Midbrain (tissue), 1 donor: ENCODE measurements around the gene NDUFA11.
A peak's percentile ranks its signal among the peaks of the same experiment; 100 is the strongest.

ENCODE experiments used
- DNase-seq: peaks from one replicate; lab custom pipeline; 2025; lab: John Stamatoyannopoulos, UW

The NDUFA11 gene

DNA sequence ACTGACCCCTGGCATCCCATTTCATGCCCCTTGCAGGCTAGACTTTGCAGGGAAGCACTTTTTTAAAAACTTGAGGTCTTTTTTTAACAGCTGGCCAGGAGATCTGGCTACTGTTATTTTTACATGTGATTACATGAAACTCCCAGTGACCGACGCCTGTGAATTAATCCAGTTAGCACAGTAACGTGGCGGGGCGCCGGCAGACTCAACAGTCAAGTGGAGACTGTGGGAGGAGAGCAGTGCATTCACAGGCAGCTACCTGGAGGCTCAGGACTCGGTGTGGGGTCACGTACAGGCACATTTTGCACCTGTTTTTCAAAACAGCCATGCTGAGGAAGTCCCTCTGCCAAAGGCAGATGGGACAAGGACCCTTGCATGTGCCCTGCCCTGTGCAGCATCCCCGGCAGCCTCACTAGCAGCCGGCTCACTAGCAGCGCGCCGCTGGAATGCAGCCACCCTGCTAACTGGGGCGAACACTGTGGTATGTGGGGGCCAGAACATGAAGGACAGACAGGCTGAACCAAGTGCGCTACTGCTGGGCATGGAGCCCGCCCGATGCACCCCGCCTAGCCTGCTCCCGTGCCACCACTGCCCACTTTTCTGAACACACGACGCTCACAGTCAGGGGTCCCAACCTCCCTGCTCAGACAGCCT is 29.1 kb upstream of the NDUFA11 start:
- no peak for DNase-seq

GRCh38 chr19:5932146-5932545 is 28.6 kb upstream of the NDUFA11 start:
- DNase-seq = no peak

DNA sequence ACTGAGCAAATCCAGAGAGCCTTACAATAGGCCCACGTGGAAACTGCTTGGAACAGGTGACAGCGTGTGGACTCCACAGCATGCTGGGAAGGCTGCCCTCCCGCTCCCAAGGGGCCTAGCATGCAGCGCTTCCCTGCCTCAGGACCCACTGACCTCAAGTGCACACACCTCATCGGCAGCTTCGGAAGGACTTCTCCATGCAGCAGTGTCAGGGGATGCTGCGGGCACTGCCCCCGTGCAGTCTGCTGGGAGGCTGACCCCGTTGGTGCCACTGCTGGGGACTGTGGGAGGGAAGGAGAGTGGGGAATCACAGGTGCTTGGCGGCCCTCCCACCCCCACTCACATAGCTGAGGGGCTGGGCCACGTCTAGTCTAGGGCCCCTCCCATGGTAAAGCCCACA is 27.7 kb upstream of the NDUFA11 start:
- no peak for DNase-seq

GRCh38 chr19:5929625-5930024 is 26.0 kb upstream of the NDUFA11 start:
- DNase-seq = no peak

DNA sequence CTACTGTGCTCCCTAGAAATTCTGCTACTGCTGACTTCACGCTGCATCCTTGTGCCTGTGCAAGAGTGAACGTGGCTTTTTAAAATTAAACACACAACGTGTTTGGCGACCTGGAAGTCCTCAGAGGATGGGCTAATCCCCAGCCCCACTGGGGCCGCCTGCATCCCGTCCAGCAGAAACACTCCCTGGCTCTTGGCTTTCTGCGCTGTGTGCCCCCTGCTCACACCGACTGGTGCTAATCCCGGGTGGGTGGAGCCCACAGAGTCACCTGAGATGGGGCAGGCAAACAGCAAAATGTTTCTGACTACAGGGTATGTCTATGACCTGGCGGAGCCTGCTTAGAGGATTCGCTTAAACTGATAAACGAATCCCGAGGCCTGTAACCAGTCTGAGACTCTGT is 25.6 kb upstream of the NDUFA11 start:
- DNase-seq = no peak

GRCh38 chr19:5927441-5927821 is 23.8 kb upstream of the NDUFA11 start:
- no peak for DNase-seq

DNA sequence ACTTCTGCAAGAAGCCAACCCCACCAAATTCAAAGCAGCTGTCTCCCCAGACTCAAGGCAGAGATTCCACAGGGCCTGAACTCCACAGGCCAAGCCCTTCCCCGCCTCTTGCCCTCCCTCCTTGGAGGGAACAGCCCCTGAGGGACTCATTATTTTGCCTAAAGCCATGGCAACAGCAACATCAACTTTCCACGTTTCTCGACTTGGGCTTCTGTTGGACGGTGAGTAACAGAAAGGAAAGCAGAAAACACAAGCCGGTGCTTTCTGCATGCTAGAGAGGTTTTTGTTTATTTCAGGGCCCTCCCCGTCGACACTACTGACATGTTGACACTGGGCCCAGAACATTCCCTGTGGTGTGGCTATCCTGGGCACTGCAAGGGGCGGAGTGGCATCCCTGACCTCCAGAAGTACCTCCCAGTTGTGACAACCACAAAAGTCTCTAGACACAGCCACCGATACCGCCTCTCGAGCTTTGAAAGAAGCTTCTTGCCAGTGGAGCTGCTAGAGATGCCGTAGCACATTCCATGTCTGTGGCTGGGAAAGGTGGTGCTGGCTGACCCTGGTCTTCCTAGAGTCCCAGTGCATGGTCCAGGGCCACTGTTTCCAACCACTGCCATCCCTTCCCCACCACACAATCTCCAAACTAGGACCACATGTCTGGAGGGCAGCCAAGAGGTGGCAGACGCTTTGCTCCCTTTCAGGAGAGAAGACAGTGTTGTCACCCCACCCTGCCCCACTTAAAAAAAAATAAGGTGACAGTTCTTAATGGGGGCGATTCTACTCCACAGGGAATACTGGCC is 23.3 kb upstream of the NDUFA11 start:
- DNase-seq = no peak

DNA sequence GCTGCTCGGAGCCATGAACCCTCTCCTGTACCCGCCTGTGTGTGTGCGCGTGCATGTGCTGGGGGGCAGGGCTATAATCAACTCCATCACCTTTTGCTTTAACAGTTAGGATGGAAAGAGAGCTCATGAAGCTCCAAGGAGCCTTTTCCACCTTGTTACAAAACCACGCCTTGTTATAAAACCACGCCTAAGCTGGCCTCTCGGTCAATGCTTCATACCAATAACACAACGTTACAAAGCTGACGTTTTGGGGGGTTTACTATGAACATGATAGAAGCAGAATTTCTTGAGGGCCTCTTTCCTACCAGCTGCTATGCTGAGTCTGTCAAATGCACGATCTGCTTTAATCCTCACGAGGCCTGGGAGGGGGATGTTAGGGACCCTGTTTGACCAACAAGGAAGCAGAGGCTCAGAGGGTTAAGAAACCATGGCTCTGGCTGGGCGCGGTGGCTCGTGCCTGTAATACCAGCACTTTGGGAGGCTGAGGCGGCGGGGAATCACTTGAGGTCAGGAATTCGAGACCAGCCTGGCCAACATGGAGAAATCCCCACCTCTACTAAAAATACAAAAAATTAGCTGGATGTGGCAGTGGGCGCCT is 22.3 kb upstream of the NDUFA11 start:
- no peak for DNase-seq

DNA sequence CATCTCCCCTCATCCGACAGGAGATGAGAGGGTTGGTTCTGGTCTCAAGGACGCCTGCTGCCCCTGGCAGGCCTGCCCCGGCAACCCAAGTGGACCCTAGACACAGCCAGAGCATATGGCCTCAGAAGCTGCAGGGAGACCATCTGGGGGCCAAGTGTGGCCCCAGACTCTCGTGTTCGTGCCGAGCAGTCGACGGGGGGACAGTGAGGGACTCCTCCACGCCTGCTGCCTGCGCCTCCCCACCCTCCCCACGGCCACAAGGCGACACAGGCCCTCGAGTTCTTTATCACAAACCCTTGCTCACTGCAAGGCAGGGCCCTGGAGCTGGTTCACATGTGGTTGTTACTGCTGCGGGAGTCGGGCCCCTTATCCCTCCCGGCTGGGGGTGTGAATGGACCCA is 19.8 kb upstream of the NDUFA11 start:
- no peak for DNase-seq

GRCh38 chr19:5922161-5922545 is 18.6 kb upstream of the NDUFA11 start:
- no peak for DNase-seq

DNA sequence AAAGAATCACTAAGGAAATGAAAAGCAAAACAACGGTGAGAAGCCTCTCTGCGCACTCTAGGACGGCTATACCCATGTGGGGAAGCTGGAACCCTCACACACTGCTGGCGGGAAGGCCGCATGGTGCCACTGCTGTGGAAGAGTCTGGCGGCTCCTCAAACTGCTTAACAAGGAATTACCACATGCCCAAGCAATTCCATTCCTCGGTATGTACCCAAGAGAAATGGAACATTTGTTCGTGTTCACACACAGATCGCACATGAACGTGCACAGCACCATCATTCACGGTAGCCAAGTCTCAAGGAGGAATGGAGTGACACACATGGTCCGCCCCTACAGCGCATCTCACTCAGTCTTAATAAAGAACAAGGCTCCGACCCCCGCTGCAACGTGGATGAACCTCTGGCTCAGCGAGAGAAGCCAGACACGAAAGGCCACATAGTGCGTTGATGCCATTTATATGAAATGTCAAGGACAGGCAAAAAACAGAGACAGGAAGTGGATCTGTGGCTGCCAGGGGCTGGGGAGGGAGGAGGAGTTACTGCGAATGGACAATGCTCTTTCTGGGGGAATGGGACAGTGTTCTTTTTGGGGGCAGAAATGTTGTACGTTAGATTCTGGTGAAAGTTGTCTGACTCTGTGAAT is 18.0 kb upstream of the NDUFA11 start:
- no peak for DNase-seq

- no peak for DNase-seq
These were observed 15.0 kb upstream of the NDUFA11 start for GRCh38 chr19:5918463-5919079.

GRCh38 chr19:5917431-5918107 is 14.0 kb upstream of the NDUFA11 start:
- DNase-seq = no peak

DNA sequence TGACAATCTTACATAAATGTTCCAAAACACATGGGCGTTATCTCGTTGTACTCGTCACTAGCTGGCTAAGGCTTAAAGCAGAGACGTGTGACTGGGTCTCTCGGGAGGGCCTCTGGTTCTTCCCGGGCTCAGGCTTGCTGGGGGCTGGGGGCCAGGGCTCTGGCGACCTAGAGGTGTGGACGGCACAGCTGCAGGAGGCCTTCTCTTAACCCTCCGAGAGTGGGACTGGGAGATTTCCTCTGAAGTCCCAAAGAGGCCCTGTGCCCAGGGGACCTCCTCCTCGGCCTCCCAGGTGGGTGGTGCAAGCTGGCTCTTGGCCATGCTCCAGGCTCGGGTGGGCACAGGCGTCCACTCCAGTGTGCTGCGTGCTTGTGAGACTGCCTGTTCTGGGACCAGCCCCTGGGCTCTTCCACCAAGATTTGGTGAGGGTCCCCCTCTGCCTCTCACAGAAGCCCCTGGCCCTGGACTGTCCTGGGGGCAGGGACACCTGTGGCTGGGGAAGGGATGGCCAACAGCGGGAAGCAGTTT is 12.7 kb upstream of the NDUFA11 start:
- no peak for DNase-seq

GRCh38 chr19:5915782-5916165 is 12.2 kb upstream of the NDUFA11 start:
- DNase-seq = no peak

DNA sequence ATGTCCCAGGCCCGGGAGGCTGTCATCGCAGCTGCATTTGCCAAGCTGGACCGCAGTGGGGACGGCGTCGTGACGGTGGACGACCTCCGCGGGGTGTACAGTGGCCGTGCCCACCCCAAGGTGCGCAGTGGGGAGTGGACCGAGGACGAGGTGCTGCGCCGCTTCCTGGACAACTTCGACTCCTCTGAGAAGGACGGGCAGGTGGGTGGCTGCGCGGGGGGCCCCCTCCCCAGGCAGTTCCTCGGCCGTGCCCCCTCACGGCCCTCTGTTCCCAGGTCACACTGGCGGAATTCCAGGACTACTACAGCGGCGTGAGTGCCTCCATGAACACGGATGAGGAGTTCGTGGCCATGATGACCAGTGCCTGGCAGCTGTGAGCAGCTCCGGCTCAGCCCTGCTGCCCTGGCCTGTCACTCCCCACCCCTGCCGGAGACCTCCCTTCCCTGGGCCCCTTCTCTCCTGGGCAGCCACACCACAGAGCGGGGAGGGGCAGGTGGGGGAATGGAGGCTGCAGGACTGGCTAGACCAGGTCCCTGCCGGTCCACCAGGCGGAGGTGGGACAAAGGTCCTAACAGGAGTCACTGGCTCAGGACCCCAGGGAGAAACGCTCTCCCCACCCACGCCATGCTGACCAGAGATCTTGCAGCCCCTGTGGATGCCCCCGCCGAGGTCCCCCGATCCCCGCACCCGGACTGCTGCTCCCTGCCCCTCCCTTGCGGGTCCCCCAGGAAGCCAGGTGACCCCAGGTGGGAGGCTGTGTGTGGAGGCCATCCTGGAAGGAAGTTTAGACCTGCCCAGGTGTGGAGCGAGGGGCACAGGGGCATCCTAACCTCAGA is 11.6 kb upstream of the NDUFA11 start:
- DNase-seq = no peak

GRCh38 chr19:5914358-5914774 is 10.8 kb upstream of the NDUFA11 start:
- DNase-seq = no peak

GRCh38 chr19:5913739-5914357 is 10.3 kb upstream of the NDUFA11 start, which contains the start of gene CAPS:
Gene CAPS, plus strand, starts transcription at chr19:5914254. Its CDS starts 153 bp downstream, at chr19:5914407.
- peak; percentile 30 for DNase-seq

- DNase-seq = no peak
These were observed 7.8 kb upstream of the NDUFA11 start for GRCh38 chr19:5911366-5911765.

GRCh38 chr19:5910638-5910907 is 7.0 kb upstream of the NDUFA11 start:
- no peak for DNase-seq
